ENCODE data around the gene BABAM2.
"Not testable (repeated sequence)": the region's sequence is repeated elsewhere in the genome, so short reads cannot be mapped to it uniquely, and the experiment has no call there.

The BABAM2 gene

GRCh38 chr2:27857417-27858172 is 32.9 kb upstream of the BABAM2 start:
- Histone ChIP-seq H3K36me3 (ENCODE audit: insufficient read depth, low read length) (no peaks in the 10 kb centered on the region), H3K9ac (ENCODE audit: low read depth, low read length) (no peak overlapping the region), H3K4me3 (ENCODE audit: low read length) (no peak overlapping the region)

GRCh38 chr2:27860111-27860510 is 30.4 kb upstream of the BABAM2 start:
- H3K9ac ChIP-seq (ENCODE audit: low read depth, low read length): peak overlapping the region; percentile 14
- peaks cover 6% of the 10 kb centered on the region for H3K9me3 ChIP-seq (replicated peaks; ENCODE audit: low read length)
- H3K4me2 ChIP-seq (ENCODE audit: low read length): no peak overlapping the region
- H3K4me1 ChIP-seq (ENCODE audit: control insufficient read depth, insufficient read depth, low read length): peaks cover 29% of the 10 kb centered on the region
- H3K4me3 ChIP-seq (ENCODE audit: low read length): no peak overlapping the region
- no peaks in the 10 kb centered on the region for H3K36me3 ChIP-seq (ENCODE audit: insufficient read depth, low read length)
- H3K27me3 ChIP-seq (ENCODE audit: control insufficient read depth, insufficient read depth, low read length): no peaks in the 10 kb centered on the region

More at GRCh38 chr2:27857417-27858172, 32.9 kb upstream of the BABAM2 start:
- Histone ChIP-seq H3K9me3 (replicated peaks; ENCODE audit: low read length) (peaks cover 6% of the 10 kb centered on the region), H3K4me2 (ENCODE audit: low read length) (no peak overlapping the region), H3K27me3 (ENCODE audit: control insufficient read depth, insufficient read depth, low read length) (no peaks in the 10 kb centered on the region), H3K4me1 (ENCODE audit: control insufficient read depth, insufficient read depth, low read length) (peaks cover 31% of the 10 kb centered on the region)

- Histone ChIP-seq H3K9me3 (replicated peaks; ENCODE audit: low read length) (peaks cover under 1% of the 10 kb centered on the region), H3K9ac (ENCODE audit: low read depth, low read length) (no peak overlapping the region), H3K36me3 (ENCODE audit: insufficient read depth, low read length) (no peaks in the 10 kb centered on the region), H3K4me1 (ENCODE audit: control insufficient read depth, insufficient read depth, low read length) (peaks cover 14% of the 10 kb centered on the region), H3K4me3 (ENCODE audit: low read length) (no peak overlapping the region), H3K4me2 (ENCODE audit: low read length) (no peak overlapping the region), H3K27me3 (ENCODE audit: control insufficient read depth, insufficient read depth, low read length) (no peaks in the 10 kb centered on the region)
Measured at GRCh38 chr2:27863146-27863545, 27.4 kb upstream of the BABAM2 start.

GRCh38 chr2:27863955-27864354 is 26.6 kb upstream of the BABAM2 start:
- not testable (repeated sequence) for H3K4me2 ChIP-seq (ENCODE audit: low read length); H3K4me3 ChIP-seq (ENCODE audit: low read length); H3K9me3 ChIP-seq (replicated peaks; ENCODE audit: low read length); H3K9ac ChIP-seq (ENCODE audit: low read depth, low read length); H3K36me3 ChIP-seq (ENCODE audit: insufficient read depth, low read length); H3K27me3 ChIP-seq (ENCODE audit: control insufficient read depth, insufficient read depth, low read length)
- H3K4me1 ChIP-seq (ENCODE audit: control insufficient read depth, insufficient read depth, low read length): peaks cover 14% of the 10 kb centered on the region

- Histone ChIP-seq H3K4me1 (ENCODE audit: control insufficient read depth, insufficient read depth, low read length) (no peaks in the 10 kb centered on the region), H3K27me3 (ENCODE audit: control insufficient read depth, insufficient read depth, low read length) (no peaks in the 10 kb centered on the region), H3K9me3 (replicated peaks; ENCODE audit: low read length) (no peaks in the 10 kb centered on the region), H3K9ac (ENCODE audit: low read depth, low read length) (no peak overlapping the region), H3K36me3 (ENCODE audit: insufficient read depth, low read length) (no peaks in the 10 kb centered on the region), H3K4me3 (ENCODE audit: low read length) (no peak overlapping the region), H3K4me2 (ENCODE audit: low read length) (no peak overlapping the region)
Measured at GRCh38 chr2:27866237-27866636, 24.3 kb upstream of the BABAM2 start.

GRCh38 chr2:27869763-27870162 is 20.8 kb upstream of the BABAM2 start:
- Histone ChIP-seq H3K27me3 (ENCODE audit: control insufficient read depth, insufficient read depth, low read length) (no peaks in the 10 kb centered on the region), H3K4me2 (ENCODE audit: low read length) (no peak overlapping the region), H3K9me3 (replicated peaks; ENCODE audit: low read length) (no peaks in the 10 kb centered on the region), H3K4me1 (ENCODE audit: control insufficient read depth, insufficient read depth, low read length) (no peaks in the 10 kb centered on the region), H3K9ac (ENCODE audit: low read depth, low read length) (no peak overlapping the region), H3K36me3 (ENCODE audit: insufficient read depth, low read length) (no peaks in the 10 kb centered on the region), H3K4me3 (ENCODE audit: low read length) (no peak overlapping the region)

GRCh38 chr2:27870724-27871123 is 19.8 kb upstream of the BABAM2 start:
- Histone ChIP-seq H3K4me3 (ENCODE audit: low read length) (no peak overlapping the region), H3K9ac (ENCODE audit: low read depth, low read length) (no peak overlapping the region), H3K9me3 (replicated peaks; ENCODE audit: low read length) (no peaks in the 10 kb centered on the region), H3K4me1 (ENCODE audit: control insufficient read depth, insufficient read depth, low read length) (no peaks in the 10 kb centered on the region), H3K27me3 (ENCODE audit: control insufficient read depth, insufficient read depth, low read length) (no peaks in the 10 kb centered on the region), H3K4me2 (ENCODE audit: low read length) (no peak overlapping the region), H3K36me3 (ENCODE audit: insufficient read depth, low read length) (no peaks in the 10 kb centered on the region)

- H3K4me2 ChIP-seq (ENCODE audit: low read length): no peak overlapping the region
- no peaks in the 10 kb centered on the region for H3K4me1 ChIP-seq (ENCODE audit: control insufficient read depth, insufficient read depth, low read length)
- H3K27me3 ChIP-seq (ENCODE audit: control insufficient read depth, insufficient read depth, low read length): no peaks in the 10 kb centered on the region
- no peaks in the 10 kb centered on the region for H3K9me3 ChIP-seq (replicated peaks; ENCODE audit: low read length)
- H3K9ac ChIP-seq (ENCODE audit: low read depth, low read length): no peak overlapping the region
- no peak overlapping the region for H3K4me3 ChIP-seq (ENCODE audit: low read length)
- H3K36me3 ChIP-seq (ENCODE audit: insufficient read depth, low read length): no peaks in the 10 kb centered on the region
Measured at GRCh38 chr2:27871802-27872201, 18.7 kb upstream of the BABAM2 start.

- H3K27me3 ChIP-seq (ENCODE audit: control insufficient read depth, insufficient read depth, low read length): no peaks in the 10 kb centered on the region
- H3K36me3 ChIP-seq (ENCODE audit: insufficient read depth, low read length): no peaks in the 10 kb centered on the region
- no peaks in the 10 kb centered on the region for H3K4me1 ChIP-seq (ENCODE audit: control insufficient read depth, insufficient read depth, low read length)
- no peak overlapping the region for H3K4me2 ChIP-seq (ENCODE audit: low read length)
- no peak overlapping the region for H3K4me3 ChIP-seq (ENCODE audit: low read length)
- H3K9me3 ChIP-seq (replicated peaks; ENCODE audit: low read length): no peaks in the 10 kb centered on the region
- no peak overlapping the region for H3K9ac ChIP-seq (ENCODE audit: low read depth, low read length)
Measured at GRCh38 chr2:27873091-27873490, 17.4 kb upstream of the BABAM2 start.

GRCh38 chr2:27875089-27875881 is 15.2 kb upstream of the BABAM2 start:
- no peaks in the 10 kb centered on the region for H3K9me3 ChIP-seq (replicated peaks; ENCODE audit: low read length)
- no peak overlapping the region for H3K4me3 ChIP-seq (ENCODE audit: low read length)
- no peak overlapping the region for H3K9ac ChIP-seq (ENCODE audit: low read depth, low read length)
- no peaks in the 10 kb centered on the region for H3K27me3 ChIP-seq (ENCODE audit: control insufficient read depth, insufficient read depth, low read length)
- H3K4me2 ChIP-seq (ENCODE audit: low read length): no peak overlapping the region
- H3K36me3 ChIP-seq (ENCODE audit: insufficient read depth, low read length): no peaks in the 10 kb centered on the region
- no peaks in the 10 kb centered on the region for H3K4me1 ChIP-seq (ENCODE audit: control insufficient read depth, insufficient read depth, low read length)

- Histone ChIP-seq H3K4me3 (ENCODE audit: low read length) (no peak overlapping the region), H3K4me1 (ENCODE audit: control insufficient read depth, insufficient read depth, low read length) (no peaks in the 10 kb centered on the region)
Measured at GRCh38 chr2:27878825-27879224, 11.7 kb upstream of the BABAM2 start.

More at GRCh38 chr2:27878825-27879224, 11.7 kb upstream of the BABAM2 start:
- no peak overlapping the region for H3K9ac ChIP-seq (ENCODE audit: low read depth, low read length)
- H3K36me3 ChIP-seq (ENCODE audit: insufficient read depth, low read length): no peaks in the 10 kb centered on the region
- no peaks in the 10 kb centered on the region for H3K9me3 ChIP-seq (replicated peaks; ENCODE audit: low read length)
- no peaks in the 10 kb centered on the region for H3K27me3 ChIP-seq (ENCODE audit: control insufficient read depth, insufficient read depth, low read length)
- H3K4me2 ChIP-seq (ENCODE audit: low read length): no peak overlapping the region
